Ascending aorta (tissue), 2 donors: ENCODE data around the gene BSCL2. TPM values are rescaled to one million over a fixed set of nuclear protein-coding genes. Genes with fewer than 3 reads are reported as not detected.
A peak's percentile ranks its signal among the peaks of the same experiment; 100 is the strongest.
"Not testable (repeated sequence)": the region's sequence is repeated elsewhere in the genome, so short reads cannot be mapped to it uniquely, and the experiment has no call there.

Source experiments
- DNase-seq, 2 donors: peaks; one replicate each; pipeline ENCODE4 v3.0.0-alpha.2; 2019; ENCODE audit warnings: low spot score in 2 of 2
- H3K27ac ChIP-seq, 2 donors: fragments of 200-600 bp; sonication (generic); one replicate each; pipeline ENCODE4 v1.5.1; 2016 to 2017; ENCODE audit warnings: mild to moderate bottlenecking in 1 of 2
- H3K27me3 ChIP-seq: fragments of 200-600 bp; sonication (generic); one replicate; pipeline ENCODE4 v1.5.1; 2017
- H3K36me3 ChIP-seq, 2 donors: fragments of 200-600 bp; sonication (generic); one replicate each; pipeline ENCODE4 v1.5.1; 2016
- H3K4me1 ChIP-seq, 2 donors: fragments of 200-600 bp; sonication (generic); one replicate each; pipeline ENCODE4 v1.5.1; 2016 to 2017; ENCODE audit warnings: mild to moderate bottlenecking in 1 of 2
- H3K4me3 ChIP-seq, 2 donors: fragments of 200-600 bp; sonication (generic); one replicate each; pipeline ENCODE4 v1.5.1; 2016 to 2017; ENCODE audit warnings: mild to moderate bottlenecking in 1 of 2
- H3K9me3 ChIP-seq, 2 donors: fragments of 200-600 bp; sonication (generic); one replicate each; pipeline ENCODE4 v1.5.1; 2016
- intact Hi-C: fragments of 100-400 bp; cut with DNase I; formaldehyde crosslinking; loops from one replicate; pipeline ENCODE4 v1.15.1; 2023
- total RNA-seq: library from RNA; depleted of rRNA; stranded (reverse); fragments of >200 nt; gene quantifications from one replicate; pipeline ENCODE4 v1.1.0, GENCODE V29; 2016
- TF ChIP-seq, protein P1 (sequence below), 3 experiments: fragments of 200-600 bp in 2 of 3; fragments of 450-650 bp in 1 of 3; sonication (generic) in 2 of 3; IDR thresholded peaks; one replicate each; pipeline ENCODE4 v1.5.1; 2016 to 2019; ENCODE audit warnings: antibody characterized with exemption in 3 of 3, mild to moderate bottlenecking in 1 of 3, moderate library complexity in 1 of 3

Gene BSCL2
- total RNA-seq, 1 donor from 2014 or later, result 55.9 TPM

- TF ChIP-seq, protein P1, sequence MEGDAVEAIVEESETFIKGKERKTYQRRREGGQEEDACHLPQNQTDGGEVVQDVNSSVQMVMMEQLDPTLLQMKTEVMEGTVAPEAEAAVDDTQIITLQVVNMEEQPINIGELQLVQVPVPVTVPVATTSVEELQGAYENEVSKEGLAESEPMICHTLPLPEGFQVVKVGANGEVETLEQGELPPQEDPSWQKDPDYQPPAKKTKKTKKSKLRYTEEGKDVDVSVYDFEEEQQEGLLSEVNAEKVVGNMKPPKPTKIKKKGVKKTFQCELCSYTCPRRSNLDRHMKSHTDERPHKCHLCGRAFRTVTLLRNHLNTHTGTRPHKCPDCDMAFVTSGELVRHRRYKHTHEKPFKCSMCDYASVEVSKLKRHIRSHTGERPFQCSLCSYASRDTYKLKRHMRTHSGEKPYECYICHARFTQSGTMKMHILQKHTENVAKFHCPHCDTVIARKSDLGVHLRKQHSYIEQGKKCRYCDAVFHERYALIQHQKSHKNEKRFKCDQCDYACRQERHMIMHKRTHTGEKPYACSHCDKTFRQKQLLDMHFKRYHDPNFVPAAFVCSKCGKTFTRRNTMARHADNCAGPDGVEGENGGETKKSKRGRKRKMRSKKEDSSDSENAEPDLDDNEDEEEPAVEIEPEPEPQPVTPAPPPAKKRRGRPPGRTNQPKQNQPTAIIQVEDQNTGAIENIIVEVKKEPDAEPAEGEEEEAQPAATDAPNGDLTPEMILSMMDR (IDR thresholded peaks at IDR 0.05), result no peak
- intact Hi-C loops, result loop anchor here (2.0 to 5.0 kb wide), 3 partner anchors 53 to 126 kb away; partner anchors contain the start of genes INTS5, POLR2G, STX5 and TEX54
Observed at GRCh38 chr11:62705880-62706849, 1.1 kb downstream of the BSCL2 start.

DNA sequence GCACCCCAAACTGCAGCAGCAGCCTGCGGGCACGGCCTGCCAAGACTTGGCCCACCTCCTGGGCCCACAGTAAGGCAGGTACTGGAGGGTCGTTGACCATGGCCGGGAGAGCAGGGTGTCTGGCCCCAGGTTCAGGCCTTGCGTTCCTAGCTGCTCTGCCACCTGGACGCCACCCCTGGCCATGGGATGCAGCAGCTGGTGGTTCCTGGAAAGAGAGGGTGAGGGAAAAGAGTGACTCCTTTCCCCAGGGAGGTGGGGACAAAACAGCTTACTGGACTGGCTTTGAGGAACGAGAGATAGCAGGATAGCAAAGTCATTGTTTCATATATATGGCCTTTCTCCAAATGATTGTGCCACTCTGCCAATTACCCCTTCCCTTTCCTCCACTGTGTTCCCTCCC lies 1.8 kb downstream of the BSCL2 start:
- H3K27ac ChIP-seq, result peak overlapping the region; percentile 61 to 86
- H3K36me3 ChIP-seq, result peaks cover 3 to 4% of the 10 kb centered on the region in 2 donors
- peaks cover 8 to 21% of the 10 kb centered on the region in 2 donors for H3K4me1 ChIP-seq
- TF ChIP-seq, protein P1 (IDR thresholded peaks at IDR 0.05), result no peak
- intact Hi-C loops, result loop anchor here (5.0 kb wide), 1 partner anchor 127 kb away; the partner anchor contains the start of genes STX5 and TEX54
- no peak for DNase-seq
- H3K27me3 ChIP-seq, result no peaks in the 10 kb centered on the region
- no peaks in the 10 kb centered on the region for H3K9me3 ChIP-seq
- peak overlapping the region; percentile 75 to 76 for H3K4me3 ChIP-seq

More at GRCh38 chr11:62705880-62706849, 1.1 kb downstream of the BSCL2 start:
- Histone ChIP-seq H3K36me3 (peaks cover 2 to 7% of the 10 kb centered on the region in 2 donors), H3K27ac (peak overlapping the region; percentile 61 to 86), H3K4me3 (peak overlapping the region; percentile 75 to 76), H3K27me3 (no peaks in the 10 kb centered on the region), H3K9me3 (no peaks in the 10 kb centered on the region), H3K4me1 (peaks cover 8 to 21% of the 10 kb centered on the region in 2 donors)
- DNase-seq, result peak; percentile 85 to 98

DNA sequence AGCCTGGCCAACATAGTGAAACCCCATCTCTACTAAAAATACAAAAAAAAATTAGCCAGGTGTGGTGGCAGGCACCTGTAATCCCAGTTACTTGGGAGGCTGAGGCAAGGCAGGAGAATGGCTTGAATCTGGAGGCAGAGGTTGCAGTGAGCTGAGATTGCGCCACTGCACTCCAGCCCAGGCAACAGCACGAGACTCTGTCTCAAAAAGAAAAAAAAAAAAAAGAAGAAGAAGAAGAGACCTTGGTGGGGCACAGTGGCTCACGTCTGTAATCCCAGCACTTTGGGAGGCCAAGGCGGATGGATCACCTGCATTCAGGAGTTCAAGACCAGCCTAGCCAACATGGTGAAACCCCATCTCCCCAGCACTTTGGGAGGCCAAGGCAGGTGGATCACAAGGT lies 3.3 kb downstream of the BSCL2 start:
- intact Hi-C loops, result not testable (repeated sequence)

DNA sequence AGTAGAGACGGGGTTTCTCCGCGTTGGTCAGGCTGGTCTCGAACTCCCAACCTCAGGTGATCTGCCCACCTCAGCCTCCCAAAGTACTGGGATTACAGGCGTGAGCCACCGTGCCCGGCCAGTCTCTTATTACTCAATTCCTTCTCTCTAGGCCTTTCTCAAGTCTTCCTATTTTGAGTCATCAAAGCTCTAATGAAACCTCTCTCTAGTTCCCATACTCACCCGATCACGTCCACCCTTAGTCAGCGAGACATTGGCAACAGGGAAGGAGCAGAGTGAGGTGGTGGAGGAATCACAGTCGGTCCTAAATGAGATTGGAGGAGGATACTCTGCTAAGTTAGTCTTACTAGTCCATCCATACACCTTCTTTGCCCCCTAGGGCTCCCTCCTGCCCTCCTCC lies 5.0 kb downstream of the BSCL2 start:
- intact Hi-C loops, result no loop called here
- DNase-seq, result no peak
- H3K36me3 ChIP-seq, result peaks cover 0 to 4% of the 10 kb centered on the region in 2 donors
- TF ChIP-seq, protein P1 (IDR thresholded peaks at IDR 0.05), result no peak
- H3K27ac ChIP-seq, result no peak overlapping the region
- H3K4me1 ChIP-seq, result peaks cover 4 to 8% of the 10 kb centered on the region in 2 donors
- no peaks in the 10 kb centered on the region for H3K27me3 ChIP-seq
- H3K9me3 ChIP-seq, result no peaks in the 10 kb centered on the region
- no peak overlapping the region for H3K4me3 ChIP-seq

More for the DNA sequence above, 3.3 kb downstream of the BSCL2 start:
- H3K27ac ChIP-seq, H3K9me3 ChIP-seq, H3K36me3 ChIP-seq, H3K27me3 ChIP-seq, DNase-seq, H3K4me3 ChIP-seq: not testable (repeated sequence)
- peaks cover 8 to 17% of the 10 kb centered on the region in 2 donors for H3K4me1 ChIP-seq

- intact Hi-C loops, result loop anchor here (1.0 to 2.0 kb wide), 3 partner anchors 42 to 314 kb away; partner anchors contain the start of gene INTS5
Observed at GRCh38 chr11:62694455-62695167, 12.6 kb downstream of the BSCL2 start.

GRCh38 chr11:62693624-62694023 lies 13.6 kb downstream of the BSCL2 start:
- not testable (repeated sequence) for H3K27ac ChIP-seq, H3K4me3 ChIP-seq, H3K27me3 ChIP-seq, H3K9me3 ChIP-seq, H3K4me1 ChIP-seq, DNase-seq
- H3K36me3 ChIP-seq, result peaks cover 27 to 33% of the 10 kb centered on the region in 2 donors
- intact Hi-C loops, result loop anchor here (1.0 to 2.0 kb wide), 3 partner anchors 41 to 313 kb away; partner anchors contain the start of gene INTS5

More at GRCh38 chr11:62694455-62695167, 12.6 kb downstream of the BSCL2 start:
- DNase-seq, result peak; percentile 49 to 91
- Histone ChIP-seq H3K36me3 (peaks cover 27 to 33% of the 10 kb centered on the region in 2 donors), H3K27ac (no peak overlapping the region), H3K9me3 (no peaks in the 10 kb centered on the region), H3K27me3 (no peaks in the 10 kb centered on the region), H3K4me3 (no peak overlapping the region), H3K4me1 (no peaks in the 10 kb centered on the region)
- TF ChIP-seq, protein P1 (IDR thresholded peaks at IDR 0.05), result peak; percentile 60 to 87 (median 79)
